Epithelial cell of esophagus (primary cell): ENCODE data around the gene CPS1.

ENCODE experiments used
- DNase-seq: peaks from one replicate; pipeline ENCODE4 v3.0.0; 2010; ENCODE audit warnings: low read depth
- H3K4me3 ChIP-seq: 2 replicates; pipeline ENCODE4 v1.5.1; 2011; ENCODE audit warnings: mild to moderate bottlenecking, low read length, control low read depth
- CTCF ChIP-seq: IDR thresholded peaks from 2 replicates; pipeline ENCODE4 v1.5.1; 2011; ENCODE audit warnings: low read depth, mild to moderate bottlenecking, low read length, control low read depth, inconsistent platforms; ENCODE audit not compliant: insufficient read depth; ENCODE audit errors: missing control alignments

The CPS1 gene

GRCh38 chr2:210591663-210592062 lies 35.3 kb downstream of the CPS1 start:
- no peak overlapping the region for H3K4me3 ChIP-seq
- no peak for DNase-seq
- no peak for TF ChIP-seq CTCF

DNA sequence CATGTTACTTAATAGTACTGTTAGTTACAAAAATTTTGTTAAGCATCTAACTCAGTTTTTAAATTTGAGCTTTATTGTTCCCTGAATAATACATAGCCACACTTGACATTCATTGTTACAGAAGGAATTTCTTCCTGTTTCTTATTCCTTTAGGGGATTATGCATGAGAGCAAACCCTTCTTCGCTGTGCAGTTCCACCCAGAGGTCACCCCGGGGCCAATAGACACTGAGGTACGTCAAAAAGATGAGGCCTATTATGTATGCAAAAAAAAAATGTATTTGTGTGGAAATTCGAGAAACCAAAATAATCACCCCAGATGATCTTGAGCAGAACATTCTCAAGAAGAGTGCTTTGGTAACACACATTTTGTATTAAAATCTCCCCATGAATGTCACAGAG lies 36.3 kb downstream of the CPS1 start:
- H3K4me3 ChIP-seq: no peak overlapping the region
- TF ChIP-seq CTCF: no peak
- DNase-seq: no peak

DNA sequence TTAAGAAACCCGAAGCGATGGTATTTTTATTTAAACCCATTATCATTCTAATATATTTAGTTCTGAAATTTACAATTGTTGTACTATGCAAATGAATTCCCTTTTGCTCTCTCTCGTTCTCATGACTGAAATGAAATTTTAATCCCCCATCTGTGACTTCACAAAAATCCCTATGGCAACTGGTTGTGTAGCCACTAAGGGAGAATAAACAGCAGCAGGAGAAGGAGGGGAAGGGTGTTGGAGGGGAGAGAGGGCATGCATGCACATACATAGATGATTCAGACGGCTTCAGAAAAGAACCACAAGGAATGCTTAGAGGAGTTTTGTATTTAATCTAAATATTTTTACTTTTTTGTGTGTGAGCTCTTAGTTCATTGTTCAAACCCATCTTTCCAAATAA lies 36.8 kb downstream of the CPS1 start:
- H3K4me3 ChIP-seq: no peak overlapping the region
- no peak for TF ChIP-seq CTCF
- DNase-seq: no peak

DNA sequence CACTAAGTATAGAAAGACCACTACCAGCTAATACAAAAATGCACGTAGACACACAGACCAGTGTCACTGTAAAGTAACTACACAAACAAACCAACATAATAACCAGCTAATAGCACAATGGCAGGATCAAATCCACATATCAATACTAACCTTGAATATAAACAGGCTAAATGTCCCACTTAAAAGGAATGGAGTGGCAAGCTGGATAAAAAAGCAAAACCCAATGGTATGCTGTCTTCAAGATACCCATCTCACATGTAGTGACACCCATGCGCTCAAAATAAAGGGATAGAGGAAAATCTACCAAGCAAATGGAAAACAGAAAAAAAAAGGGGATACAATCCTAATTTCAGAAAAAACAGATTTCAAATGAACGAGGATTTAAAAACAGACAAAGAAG lies 41.8 kb downstream of the CPS1 start:
- TF ChIP-seq CTCF: no peak
- no peak for DNase-seq
- no peak overlapping the region for H3K4me3 ChIP-seq

DNA sequence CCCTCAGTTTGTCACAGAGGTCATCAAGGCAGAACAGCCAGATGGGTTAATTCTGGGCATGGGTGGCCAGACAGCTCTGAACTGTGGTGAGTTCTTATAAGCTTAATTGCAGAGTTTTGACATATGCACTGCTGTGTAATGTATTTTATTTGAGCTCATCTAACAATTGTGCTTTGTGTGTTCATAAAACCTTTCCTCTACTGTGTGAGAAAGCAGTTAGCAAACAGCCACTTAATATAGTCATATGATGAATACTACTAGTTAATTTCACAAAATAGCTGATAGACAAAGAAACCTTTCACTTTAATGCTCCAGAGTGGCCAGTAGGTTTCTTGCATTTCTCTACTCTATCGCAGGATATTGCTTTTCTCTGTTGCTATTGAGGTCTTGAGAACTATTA lies 43.1 kb downstream of the CPS1 start:
- no peak for DNase-seq
- no peak for TF ChIP-seq CTCF
- H3K4me3 ChIP-seq: no peak overlapping the region

- TF ChIP-seq CTCF: no peak
- H3K4me3 ChIP-seq: no peak overlapping the region
- DNase-seq: no peak
Measured at GRCh38 chr2:210604666-210605065, 48.3 kb downstream of the CPS1 start.

DNA sequence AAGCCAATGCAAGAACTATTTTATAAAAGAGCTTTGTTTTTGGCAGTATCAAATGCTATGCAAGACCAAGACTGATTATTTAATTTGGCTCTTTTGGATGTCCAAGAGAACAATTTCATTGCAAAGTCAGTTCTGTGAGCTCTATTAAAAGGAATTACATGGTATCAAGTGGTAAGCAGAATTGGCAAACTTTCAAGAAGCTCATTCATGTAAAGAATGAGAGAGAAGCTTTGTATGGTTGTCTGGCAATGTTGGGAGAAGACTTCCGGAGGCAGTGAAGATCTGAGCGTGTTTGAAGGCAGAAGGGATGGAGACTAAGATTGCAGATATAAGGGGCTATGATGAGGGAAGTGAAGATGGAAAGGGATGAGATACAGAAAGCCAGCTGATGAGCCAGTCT lies 49.6 kb downstream of the CPS1 start:
- no peak for TF ChIP-seq CTCF
- no peak for DNase-seq
- no peak overlapping the region for H3K4me3 ChIP-seq
